HUDEP-2 (cell line): ENCODE results near the gene FBXL16.

Experiments
- DNase-seq, 76 experiments: peaks; one replicate each; lab custom pipeline; 2025; ENCODE audit not compliant: unreplicated experiment in 76 of 76; lab: John Stamatoyannopoulos, UW

FBXL16 gene

GRCh38 chr16:668519-669171, 37.0 kb downstream of the FBXL16 start:
- DNase-seq = peak in 2 of 76 experiments; percentile 17 to 38

GRCh38 chr16:667780-668518, 37.7 kb downstream of the FBXL16 start, which contains the start of gene RHOT2:
TSS of gene RHOT2 (plus strand) at chr16:668132. CDS start at chr16:668200, 68 bp downstream.
- DNase-seq = peak in 72 of 76 experiments; percentile 38 to 93 (median 85)

- no peak for DNase-seq
Measured at GRCh38 chr16:667113-667779, 38.4 kb downstream of the FBXL16 start.

- DNase-seq = no peak
Measured at GRCh38 chr16:666572-666971, 39.0 kb downstream of the FBXL16 start.

- no peak for DNase-seq
Measured at GRCh38 chr16:662597-662996, 43.0 kb downstream of the FBXL16 start.

GRCh38 chr16:662095-662494, 43.5 kb downstream of the FBXL16 start:
- no peak for DNase-seq

GRCh38 chr16:661184-661821, 44.3 kb downstream of the FBXL16 start:
- DNase-seq = no peak

GRCh38 chr16:660459-661183, 45.0 kb downstream of the FBXL16 start:
- peak in 72 of 76 experiments; percentile 43 to 92 (median 85) for DNase-seq

GRCh38 chr16:660132-660458, 45.5 kb downstream of the FBXL16 start:
- no peak for DNase-seq

- DNase-seq = no peak
Measured at GRCh38 chr16:659618-660017, 46.0 kb downstream of the FBXL16 start.

- DNase-seq = no peak
Measured at GRCh38 chr16:658679-659571, 46.7 kb downstream of the FBXL16 start.

GRCh38 chr16:657487-657886, 48.1 kb downstream of the FBXL16 start:
- DNase-seq = no peak

- no peak for DNase-seq
Measured at GRCh38 chr16:654034-654433, 51.6 kb downstream of the FBXL16 start.

GRCh38 chr16:652454-653305, 52.9 kb downstream of the FBXL16 start:
- DNase-seq = no peak

- DNase-seq = no peak
Measured at GRCh38 chr16:651844-652243, 53.8 kb downstream of the FBXL16 start.

GRCh38 chr16:649631-650030, 56.0 kb downstream of the FBXL16 start:
- DNase-seq = peak in 2 of 76 experiments; percentile 16 to 31

GRCh38 chr16:648781-649589, 56.6 kb downstream of the FBXL16 start, which contains the start of gene WDR90:
TSS of gene WDR90 (plus strand) at chr16:649365. CDS start at chr16:649417, 52 bp downstream.
- peak in 74 of 76 experiments; percentile 30 to 94 (median 88) for DNase-seq
